Right lobe of liver (tissue), 6 donors: ENCODE data around the gene ZNF784. TPM values are rescaled to one million over a fixed set of nuclear protein-coding genes. Genes with fewer than 3 reads are reported as not detected.

Experiments
- ATAC-seq, 4 donors: fragments of 200-7000 bp; cut with Tn5 transposase; one replicate each; pipeline ENCODE4 v1.9.1; 2020; ENCODE audit warnings: mild to moderate bottlenecking in 4 of 4, moderate library complexity in 4 of 4
- DNase-seq, 3 donors: peaks; one replicate each; pipeline ENCODE4 v3.0.0-alpha.2; 2020
- H3K27ac ChIP-seq, 3 donors: fragments of 200-600 bp; one replicate each; pipeline ENCODE4 v1.8.0; 2022
- H3K27me3 ChIP-seq, 2 donors: fragments of 200-600 bp; one replicate each; pipeline ENCODE4 v1.8.0; 2022
- H3K36me3 ChIP-seq, 4 donors: fragments of 200-600 bp; sonication (generic) in 1 of 4; one replicate each; pipeline versions ENCODE4 v1.5.1 to v1.8.0; 2017 to 2022; ENCODE audit warnings: control low read depth in 1 of 4
- H3K4me1 ChIP-seq, 4 donors: fragments of 200-600 bp; sonication (generic) in 1 of 4; one replicate each; pipeline versions ENCODE4 v1.5.1 to v1.8.0; 2017 to 2022; ENCODE audit warnings: control low read depth in 1 of 4
- H3K4me3 ChIP-seq, 3 donors: fragments of 200-600 bp; one replicate each; pipeline ENCODE4 v1.8.0; 2022
- H3K9me3 ChIP-seq, 4 donors: fragments of 200-600 bp; sonication (generic) in 1 of 4; one replicate each; pipeline versions ENCODE4 v1.5.1 to v1.8.0; 2017 to 2022; ENCODE audit warnings: control low read depth in 1 of 4
- POLR2A ChIP-seq: fragments of 450-650 bp; IDR thresholded peaks from one replicate; pipeline ENCODE4 v1.6.1; 2017; ENCODE audit warnings: antibody characterized with exemption, mild to moderate bottlenecking
- WGBS: methylation state at CpG from one replicate; pipeline ENCODE4 v1.1.6; 2018; ENCODE audit warnings: low coverage, low lambda C conversion rate; ENCODE audit not compliant: insufficient coverage; ENCODE audit errors: missing lambda C conversion rate; 5-methylcytosine and 5-hydroxymethylcytosine counted together
- intact Hi-C, 2 donors: fragments of 100-400 bp; cut with DNase I; formaldehyde crosslinking; loops; one replicate each; pipeline versions ENCODE4 v1.11.2 to v1.14.1; 2022
- total RNA-seq, 6 experiments: library from RNA; depleted of rRNA in 2 of 6; stranded (reverse); fragments of >200 nt in 2 of 6; fragmentation: NEBNext Ultra II Directional in 3 of 6; extraction: Animal tissue kit (Norgen Biotek cat#: 25700) in 3 of 6; gene quantifications; one replicate each; pipeline versions ENCODE4 v1.1.0 to v1.2.4, GENCODE V29; 2016 to 2023
- TF ChIP-seq, protein P1 (sequence below), 4 donors: fragments of 200-600 bp in 3 of 4; fragments of 450-650 bp in 1 of 4; IDR thresholded peaks; one replicate each; pipeline versions ENCODE4 v1.5.1 to v1.8.0; 2016 to 2022; ENCODE audit warnings: antibody characterized with exemption in 4 of 4, mild to moderate bottlenecking in 2 of 4
- donor health status: DM: no; HTN: yes; CAD: no.
- donor health status: DM: no; HTN: no; CAD: no.
- donor health status: DM: no; HTN: no; CAD: no.
- donor health status: DM: no; HTN: yes; CAD: no.
- donor health status: DM: no; HTN: yes; CAD: no.

Gene ZNF784
- total RNA-seq, 6 experiments from 2014 or later: 2.9 to 5.5 (median 4.1) TPM

DNA sequence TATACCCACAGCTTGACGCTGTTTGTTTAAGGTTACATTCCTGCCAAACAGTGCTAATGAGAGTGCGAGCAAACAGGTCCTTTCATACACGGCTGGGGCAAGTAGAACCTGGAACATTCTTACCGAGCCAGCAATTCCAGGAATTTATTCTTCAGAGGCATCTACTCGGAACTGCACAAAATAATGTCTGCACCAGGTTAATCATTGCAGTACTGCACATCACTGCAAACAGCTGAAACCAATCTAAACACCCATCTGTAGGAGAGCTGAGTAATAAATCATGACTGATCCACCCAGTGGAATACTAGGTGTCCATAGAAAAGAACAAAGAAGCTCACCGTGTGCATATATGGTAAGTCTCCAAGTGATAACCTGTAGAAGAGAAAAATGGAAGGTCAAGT lies 42.5 kb downstream of the ZNF784 start:
- Histone ChIP-seq H3K27ac (peak overlapping the region; percentile 71 to 85 (median 78)), H3K27me3 (no peaks in the 10 kb centered on the region), H3K9me3 (no peaks in the 10 kb centered on the region), H3K36me3 (no peaks in the 10 kb centered on the region), H3K4me3 (peak overlapping the region in 2 of 3 donors; percentile 13 to 74), H3K4me1 (peaks cover 0 to 26% (median 4%) of the 10 kb centered on the region in 4 donors)
- WGBS: 16% methylated on average over 6 of the region's 6 CpGs
- intact Hi-C loops: no loop called here
- TF ChIP-seq POLR2A: no peak
- TF ChIP-seq, protein P1, sequence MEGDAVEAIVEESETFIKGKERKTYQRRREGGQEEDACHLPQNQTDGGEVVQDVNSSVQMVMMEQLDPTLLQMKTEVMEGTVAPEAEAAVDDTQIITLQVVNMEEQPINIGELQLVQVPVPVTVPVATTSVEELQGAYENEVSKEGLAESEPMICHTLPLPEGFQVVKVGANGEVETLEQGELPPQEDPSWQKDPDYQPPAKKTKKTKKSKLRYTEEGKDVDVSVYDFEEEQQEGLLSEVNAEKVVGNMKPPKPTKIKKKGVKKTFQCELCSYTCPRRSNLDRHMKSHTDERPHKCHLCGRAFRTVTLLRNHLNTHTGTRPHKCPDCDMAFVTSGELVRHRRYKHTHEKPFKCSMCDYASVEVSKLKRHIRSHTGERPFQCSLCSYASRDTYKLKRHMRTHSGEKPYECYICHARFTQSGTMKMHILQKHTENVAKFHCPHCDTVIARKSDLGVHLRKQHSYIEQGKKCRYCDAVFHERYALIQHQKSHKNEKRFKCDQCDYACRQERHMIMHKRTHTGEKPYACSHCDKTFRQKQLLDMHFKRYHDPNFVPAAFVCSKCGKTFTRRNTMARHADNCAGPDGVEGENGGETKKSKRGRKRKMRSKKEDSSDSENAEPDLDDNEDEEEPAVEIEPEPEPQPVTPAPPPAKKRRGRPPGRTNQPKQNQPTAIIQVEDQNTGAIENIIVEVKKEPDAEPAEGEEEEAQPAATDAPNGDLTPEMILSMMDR (IDR thresholded peaks at IDR 0.05): no peak
- no peak for DNase-seq
- ATAC-seq: peak in 3 of 4 donors; percentile 11 to 44 (median 16)

DNA sequence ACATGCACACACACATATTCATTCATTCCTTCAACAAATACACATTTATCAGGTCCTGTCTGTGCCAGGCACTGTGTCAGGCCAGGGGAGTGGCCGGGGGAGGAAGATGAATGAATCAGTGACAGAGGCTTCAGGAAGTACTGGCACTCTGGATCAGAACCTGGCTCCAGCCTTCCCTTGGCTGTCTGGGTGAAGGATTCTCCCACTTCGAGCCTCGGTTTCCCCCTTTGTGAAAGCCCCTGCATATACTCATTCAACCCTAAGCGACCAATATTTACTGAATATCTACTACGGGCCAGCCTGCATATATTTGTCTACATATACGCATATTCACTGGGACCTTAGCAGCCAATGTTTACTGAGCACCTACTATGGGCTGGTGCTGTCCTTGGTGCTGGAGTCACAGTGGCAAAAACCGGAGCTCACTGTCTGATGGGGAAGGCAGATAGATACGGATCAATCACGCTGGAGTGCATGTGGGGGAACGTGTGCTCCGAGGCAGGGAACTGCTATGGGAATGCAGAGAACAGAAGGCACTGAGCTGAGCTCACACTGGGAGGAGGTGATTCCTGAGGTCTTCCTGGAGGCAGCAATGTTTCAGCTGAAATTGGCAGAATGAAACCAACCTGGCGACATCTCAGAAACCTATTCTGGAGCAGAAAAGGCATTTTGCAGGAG lies 43.1 kb downstream of the ZNF784 start:
- Histone ChIP-seq H3K27me3 (no peaks in the 10 kb centered on the region), H3K9me3 (no peaks in the 10 kb centered on the region), H3K4me3 (peak overlapping the region; percentile 67 to 74 (median 72)), H3K36me3 (no peaks in the 10 kb centered on the region), H3K27ac (peak overlapping the region; percentile 73 to 85 (median 78)), H3K4me1 (peaks cover 0 to 25% (median 4%) of the 10 kb centered on the region in 4 donors)
- no peak for DNase-seq
- TF ChIP-seq POLR2A: no peak
- TF ChIP-seq, protein P1 (IDR thresholded peaks at IDR 0.05): no peak
- intact Hi-C loops: no loop called here
- WGBS: 18% methylated on average over 12 of the region's 12 CpGs
- peak; percentile 9 to 32 (median 16) for ATAC-seq

DNA sequence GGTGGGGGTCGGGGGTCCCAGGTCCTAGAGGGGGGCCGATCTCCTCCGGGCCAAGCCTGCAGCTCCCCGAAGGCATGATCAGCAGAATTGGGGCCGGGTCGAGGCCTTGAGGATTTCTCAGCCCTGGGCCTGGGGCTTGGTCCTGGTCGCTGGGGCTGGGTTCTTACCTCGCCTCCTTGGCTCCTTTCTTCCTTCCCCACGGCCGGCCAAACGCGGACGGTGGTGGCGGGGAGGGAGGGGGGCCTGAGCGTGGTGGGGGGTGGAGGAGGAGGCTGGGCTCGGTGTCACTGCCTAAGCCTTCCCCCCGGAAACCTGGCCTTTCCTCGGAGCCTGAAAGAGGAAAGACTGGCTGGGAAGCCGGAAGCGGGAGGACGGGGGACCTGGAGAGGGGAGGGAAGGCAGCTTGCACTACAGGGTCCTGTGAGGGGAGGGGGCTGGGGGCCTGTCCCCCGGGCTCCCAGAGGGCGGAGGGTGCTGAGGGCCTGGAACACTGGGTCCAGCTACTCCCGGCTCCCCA lies 43.7 kb downstream of the ZNF784 start, which contains the start of gene ZNF579:
Gene ZNF579, minus strand, starts transcription at position 221 of the 517 bp plus-strand sequence. CDS start 1,209 bp downstream, outside the sequence.
- Histone ChIP-seq H3K4me3 (peak within 1 kb of the TSS; percentile 67 to 74 (median 72)), H3K9me3 (no peaks in the 10 kb centered on the region), H3K27ac (peak within 1 kb of the TSS; percentile 73 to 85 (median 78)), H3K27me3 (no peaks in the 10 kb centered on the region), H3K36me3 (no peaks in the 10 kb centered on the region), H3K4me1 (peaks cover 0 to 25% (median 4%) of the 10 kb centered on the region in 4 donors)
- TF ChIP-seq, protein P1 (IDR thresholded peaks at IDR 0.05): no peak
- no peak for TF ChIP-seq POLR2A
- WGBS: 0% methylated on average over 3 of the region's 24 CpGs
- DNase-seq (peak; percentile 79 to 80 (median 80)), ATAC-seq (peak; percentile 72 to 82 (median 78))
- intact Hi-C loops: no loop called here

DNA sequence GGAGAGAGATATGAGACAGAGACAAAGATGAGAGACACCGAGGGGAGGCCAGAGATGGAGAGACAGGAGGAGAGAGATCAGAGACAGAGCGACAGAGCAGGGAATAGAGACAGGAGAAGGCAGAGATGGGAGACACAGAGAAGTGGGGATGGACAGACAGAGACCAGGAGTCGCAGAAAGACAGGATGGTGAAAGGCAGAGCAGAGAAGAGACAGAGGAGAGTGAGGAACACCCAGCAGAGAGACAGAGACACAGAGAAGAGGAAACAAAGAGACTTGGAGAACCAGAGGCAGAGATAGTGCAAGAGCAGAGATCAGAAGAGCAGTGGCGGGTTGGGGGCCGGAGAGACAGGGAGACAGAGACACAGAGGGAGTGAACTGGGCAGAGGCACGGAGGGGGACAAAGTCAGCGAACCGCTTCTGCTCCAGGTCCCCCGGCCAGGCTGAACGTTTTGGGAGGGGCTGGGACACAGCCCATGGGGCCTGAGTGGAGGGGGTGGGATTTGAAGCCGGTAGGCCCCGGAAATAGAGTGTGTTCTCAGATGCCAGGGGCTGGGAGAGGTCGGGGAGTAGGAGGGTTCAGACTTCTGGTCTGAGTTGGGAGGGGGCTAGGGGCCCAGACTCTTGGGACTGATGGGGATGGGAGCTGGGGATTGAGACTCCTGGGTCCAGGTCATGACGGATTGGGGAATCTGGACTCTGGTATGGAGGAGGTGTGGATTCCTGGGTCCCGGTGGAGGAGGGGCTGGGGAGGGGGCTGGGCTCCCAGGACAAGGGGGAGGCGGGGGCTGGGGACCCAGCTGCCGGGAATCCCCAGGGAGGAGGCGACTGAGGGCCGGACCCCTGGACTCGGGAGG lies 44.4 kb downstream of the ZNF784 start:
- H3K9me3 ChIP-seq: no peaks in the 10 kb centered on the region
- DNase-seq: no peak

More for the DNA sequence above, 44.4 kb downstream of the ZNF784 start:
- peak overlapping the region; percentile 67 to 74 (median 72) for H3K4me3 ChIP-seq
- TF ChIP-seq POLR2A: no peak
- TF ChIP-seq, protein P1 (IDR thresholded peaks at IDR 0.05): no peak
- no peaks in the 10 kb centered on the region for H3K27me3 ChIP-seq
- intact Hi-C loops: no loop called here
- 20% methylated on average over 11 of the region's 20 CpGs for WGBS
- peaks cover 0 to 25% (median 4%) of the 10 kb centered on the region in 4 donors for H3K4me1 ChIP-seq
- ATAC-seq: peak; percentile 15 to 28 (median 20)
- no peaks in the 10 kb centered on the region for H3K36me3 ChIP-seq
- H3K27ac ChIP-seq: peak overlapping the region; percentile 73 to 85 (median 78)
